Measurements from ENCODE around the gene SCFD1.
A peak's percentile ranks its signal among the peaks of the same experiment; 100 is the strongest.

SCFD1 gene

DNA sequence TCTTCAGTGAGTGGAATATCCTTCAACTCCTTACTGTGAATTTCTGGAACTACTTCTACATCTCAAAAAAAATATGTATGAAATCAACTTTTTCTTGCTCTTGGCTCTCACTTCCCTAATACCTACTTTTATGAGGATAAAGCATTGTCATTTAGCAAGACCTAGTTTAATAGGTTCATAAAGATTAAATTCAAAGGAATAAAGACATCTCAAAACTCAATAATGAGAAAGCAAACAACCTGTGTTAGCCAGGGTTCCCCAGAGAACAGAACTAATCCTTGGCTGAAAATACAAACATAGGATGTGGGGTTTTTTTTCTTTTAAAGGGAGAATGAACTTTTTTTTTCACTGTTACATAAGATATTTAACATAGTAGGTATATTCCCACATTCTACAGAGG is 57.9 kb downstream of the SCFD1 start:
- H3K27ac ChIP-seq: peak overlapping the region; percentile 62
- TF ChIP-seq CTCF (conservative IDR thresholded peaks at IDR 0.05): no peak

DNA sequence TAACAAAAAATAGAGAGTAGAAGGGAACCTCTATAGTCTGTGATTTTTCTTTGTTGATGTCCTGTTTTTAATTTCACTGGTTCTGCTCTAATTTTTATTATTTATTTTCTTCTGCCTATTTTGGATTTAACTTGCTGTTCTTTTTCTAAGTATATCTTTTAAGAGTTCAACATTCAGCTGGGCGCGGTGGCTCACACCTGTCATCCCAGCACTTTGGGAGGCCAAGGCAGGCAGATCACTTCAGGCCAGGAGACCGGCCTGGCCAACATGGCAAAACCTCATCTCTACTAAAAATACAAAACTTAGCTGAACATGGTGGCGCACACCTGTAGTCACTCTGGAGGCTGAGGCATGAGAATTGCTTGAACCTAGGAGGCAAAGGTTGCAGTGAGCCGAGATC is 58.7 kb downstream of the SCFD1 start:
- H3K27ac ChIP-seq: peak overlapping the region; percentile 62

GRCh38 chr14:30681752-30682355 is 59.7 kb downstream of the SCFD1 start:
- H3K27ac ChIP-seq: no peak overlapping the region
- peak; percentile 59 for TF ChIP-seq CTCF (conservative IDR thresholded peaks at IDR 0.05)

GRCh38 chr14:30690487-30691355 is 68.6 kb downstream of the SCFD1 start:
- H3K27ac ChIP-seq: peak overlapping the region; percentile 73
- TF ChIP-seq CTCF (conservative IDR thresholded peaks at IDR 0.05): peak; percentile 57

- no peak for TF ChIP-seq CTCF (conservative IDR thresholded peaks at IDR 0.05)
- peak overlapping the region; percentile 73 for H3K27ac ChIP-seq
These were observed 69.8 kb downstream of the SCFD1 start for GRCh38 chr14:30691751-30692398.

GRCh38 chr14:30692669-30693068 is 70.5 kb downstream of the SCFD1 start:
- no peak overlapping the region for H3K27ac ChIP-seq
- no peak for TF ChIP-seq CTCF (conservative IDR thresholded peaks at IDR 0.05)

DNA sequence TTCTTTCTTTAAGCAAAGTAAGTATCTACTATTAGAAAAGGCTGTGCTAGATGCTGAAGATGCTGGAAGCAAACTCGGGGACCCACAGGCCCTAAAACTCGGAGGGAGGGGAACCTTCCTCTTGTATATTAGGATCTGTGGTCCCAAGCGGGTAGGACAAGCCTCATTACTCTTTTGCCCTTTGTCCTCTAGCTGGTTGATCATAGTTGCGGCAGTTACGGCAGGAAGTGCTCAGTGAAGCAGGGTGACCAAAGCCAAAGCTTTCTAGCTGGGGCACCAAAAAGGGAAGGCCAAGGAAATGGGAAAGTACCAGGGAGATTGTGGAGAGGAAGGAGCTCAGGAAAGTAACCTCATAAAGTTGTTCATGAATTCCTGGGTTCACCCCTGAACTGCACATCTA is 76.3 kb downstream of the SCFD1 start:
- H3K27ac ChIP-seq: no peak overlapping the region
- TF ChIP-seq CTCF (conservative IDR thresholded peaks at IDR 0.05): no peak

Measured in VCaP (cell line).